ENCODE data around the gene CTIF.

The CTIF gene

GRCh38 chr18:48819781-48820482 lies 281.1 kb downstream of the CTIF start:
- DNase-seq (ENCODE audit: low read depth): no peak

- DNase-seq (ENCODE audit: low read depth): no peak
These were observed 281.8 kb downstream of the CTIF start for GRCh38 chr18:48820483-48821250.

GRCh38 chr18:48821251-48821590 lies 282.4 kb downstream of the CTIF start:
- DNase-seq (ENCODE audit: low read depth): no peak

GRCh38 chr18:48821845-48822244 lies 283.0 kb downstream of the CTIF start:
- no peak for DNase-seq (ENCODE audit: low read depth)

GRCh38 chr18:48824231-48824970 lies 285.6 kb downstream of the CTIF start:
- DNase-seq (ENCODE audit: low read depth): no peak

GRCh38 chr18:48825101-48825745 lies 286.4 kb downstream of the CTIF start:
- peak; percentile 75 for DNase-seq (ENCODE audit: low read depth)

GRCh38 chr18:48826271-48826670 lies 287.4 kb downstream of the CTIF start:
- DNase-seq (ENCODE audit: low read depth): no peak

GRCh38 chr18:48826806-48827205 lies 288.0 kb downstream of the CTIF start:
- no peak for DNase-seq (ENCODE audit: low read depth)

GRCh38 chr18:48827291-48828193 lies 288.7 kb downstream of the CTIF start:
- peak; percentile 83 for DNase-seq (ENCODE audit: low read depth)

- no peak for DNase-seq (ENCODE audit: low read depth)
These were observed 289.3 kb downstream of the CTIF start for GRCh38 chr18:48828194-48828545.

- no peak for DNase-seq (ENCODE audit: low read depth)
These were observed 290.0 kb downstream of the CTIF start for GRCh38 chr18:48828691-48829442.

- no peak for DNase-seq (ENCODE audit: low read depth)
These were observed 290.8 kb downstream of the CTIF start for GRCh38 chr18:48829443-48830149.

GRCh38 chr18:48831113-48831759 lies 292.4 kb downstream of the CTIF start:
- DNase-seq (ENCODE audit: low read depth): no peak

GRCh38 chr18:48831802-48832201 lies 293.0 kb downstream of the CTIF start:
- no peak for DNase-seq (ENCODE audit: low read depth)

- peak; percentile 91 for DNase-seq (ENCODE audit: low read depth)
These were observed 294.3 kb downstream of the CTIF start for GRCh38 chr18:48832938-48833700.

- DNase-seq (ENCODE audit: low read depth): no peak
These were observed 295.0 kb downstream of the CTIF start for GRCh38 chr18:48833701-48834412.

GRCh38 chr18:48834413-48835031 lies 295.7 kb downstream of the CTIF start:
- peak; percentile 98 for DNase-seq (ENCODE audit: low read depth)

GRCh38 chr18:48835119-48835518 lies 296.3 kb downstream of the CTIF start:
- no peak for DNase-seq (ENCODE audit: low read depth)

Data from EH (cell line).